ENCODE data around the gene RAB42. TPM values are rescaled to one million over a fixed set of nuclear protein-coding genes. Genes with fewer than 3 reads are reported as not detected.

Gene RAB42
- total and polyA plus RNA-seq, 10 of the 15 experiments (the other 5 are each of a cell fraction or from before 2014, with no cell fraction given) = 0.16 to 4.5 (median 0.49) TPM

- CTCF ChIA-PET = interaction anchor here (0.5 kb wide), 1 partner anchor 15 kb away, joined by 3 read pairs; no protein-coding TSS in a partner anchor
Observed at GRCh38 chr1:28545246-28545628, 46.8 kb upstream of the RAB42 start.

More at GRCh38 chr1:28545246-28545628, 46.8 kb upstream of the RAB42 start:
- Histone ChIP-seq H3K4me3 (no peak overlapping the region), H3K79me2 (ENCODE audit: control insufficient read depth, insufficient read depth, low read length) (no peaks in the 10 kb centered on the region), H2AFZ (ENCODE audit: control insufficient read depth, low read depth, low read length) (no peak overlapping the region), H4K20me1 (ENCODE audit: control insufficient read depth, insufficient read depth) (no peaks in the 10 kb centered on the region), H3K36me3 (ENCODE audit: control insufficient read depth in 2 of 2, insufficient read depth in 2 of 2, low read length in 1 of 2) (no peaks in the 10 kb centered on the region), H3K4me1 (ENCODE audit: control insufficient read depth, insufficient read depth, low read length) (no peaks in the 10 kb centered on the region), H3K4me2 (ENCODE audit: control insufficient read depth, insufficient read depth) (no peak overlapping the region), H3K9me3 (replicated peaks; ENCODE audit: control insufficient read depth, insufficient read depth, low read length) (no peaks in the 10 kb centered on the region), H3K27ac (ENCODE audit: control insufficient read depth, insufficient read depth) (no peak overlapping the region), H3K9ac (ENCODE audit: control insufficient read depth, insufficient read depth, low read length) (no peak overlapping the region), H3K27me3 (replicated peaks in 1 of 2; ENCODE audit: control insufficient read depth in 2 of 2, insufficient read depth in 2 of 2, low read length in 1 of 2) (no peaks in the 10 kb centered on the region)
- ChIA-PET SMC1A (ENCODE audit: uncharacterized antibody, unreplicated experiment) (interaction anchor here (1.1 to 1.4 kb wide), 2 partner anchors 10 to 21 kb away, joined by 3 read pairs; no protein-coding TSS in a partner anchor), POLR2A (interaction anchor here (0.6 kb wide), 2 partner anchors 10 to 91 kb away, joined by 3 to 7 read pairs; no protein-coding TSS in a partner anchor), RAD21 (ENCODE audit: unreplicated experiment) (interaction anchor here (1.0 to 1.2 kb wide), 3 partner anchors 8 to 36 kb away, joined by 3 to 4 read pairs (median 3); no protein-coding TSS in a partner anchor)
- FAIRE-seq (no peak), ATAC-seq (no peak), DNase-seq (ENCODE audit: low read depth, low spot score) (no peak)
- WGBS (ENCODE audit: insufficient coverage, insufficient replicate concordance, low lambda C conversion rate, missing lambda C conversion rate) = 77% methylated on average over 4 of the region's 4 CpGs
- no TSS peak for BruUV-seq (replicated peaks)
- in situ Hi-C loops (cut with MboI) = no loop called here
- intact Hi-C loops (cut with micrococcal nuclease; ENCODE audit: unreplicated experiment) = no loop called here
- TF ChIP-seq CHD1 (IDR thresholded peaks at IDR 0.05; ENCODE audit: low read depth, low read length) = no peak
- TF ChIP-seq TARDBP (IDR thresholded peaks at IDR 0.05; ENCODE audit: borderline replicate concordance) = no peak
- TF ChIP-seq NBN (IDR thresholded peaks at IDR 0.05) = no peak
- no peak for TF ChIP-seq ATF7 (IDR thresholded peaks at IDR 0.05; ENCODE audit: low read depth)
- TF ChIP-seq PBX3 (IDR thresholded peaks at IDR 0.05; ENCODE audit: insufficient replicate concordance, low read depth, low read length) = no peak
- no peak for TF ChIP-seq ZNF384 (IDR thresholded peaks at IDR 0.05; ENCODE audit: borderline replicate concordance, low read depth, low read length)
- TF ChIP-seq RELA (IDR thresholded peaks at IDR 0.05; ENCODE audit: borderline replicate concordance, partially characterized antibody) = no peak
- TF ChIP-seq RBBP5 (conservative IDR thresholded peaks at IDR 0.05) = no peak
- TF ChIP-seq BCL3 (IDR thresholded peaks at IDR 0.05; ENCODE audit: borderline replicate concordance, insufficient read depth, low read depth, low read length, poor library complexity, severe bottlenecking) = no peak
- TF ChIP-seq CUX1 (IDR thresholded peaks at IDR 0.05; ENCODE audit: insufficient replicate concordance, low read depth, low read length) = no peak
- TF ChIP-seq, protein P1, sequence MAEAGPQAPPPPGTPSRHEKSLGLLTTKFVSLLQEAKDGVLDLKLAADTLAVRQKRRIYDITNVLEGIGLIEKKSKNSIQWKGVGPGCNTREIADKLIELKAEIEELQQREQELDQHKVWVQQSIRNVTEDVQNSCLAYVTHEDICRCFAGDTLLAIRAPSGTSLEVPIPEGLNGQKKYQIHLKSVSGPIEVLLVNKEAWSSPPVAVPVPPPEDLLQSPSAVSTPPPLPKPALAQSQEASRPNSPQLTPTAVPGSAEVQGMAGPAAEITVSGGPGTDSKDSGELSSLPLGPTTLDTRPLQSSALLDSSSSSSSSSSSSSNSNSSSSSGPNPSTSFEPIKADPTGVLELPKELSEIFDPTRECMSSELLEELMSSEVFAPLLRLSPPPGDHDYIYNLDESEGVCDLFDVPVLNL (IDR thresholded peaks at IDR 0.05; ENCODE audit: low read depth, low read length) = no peak

Measured in GM12878 (cell line).